Left ventricle myocardium inferior (tissue), 1 donor: ENCODE data around the gene PIK3CD. TPM values are rescaled to one million over a fixed set of nuclear protein-coding genes. Genes with fewer than 3 reads are reported as not detected.

Source experiments
- DNase-seq: peaks from one replicate; pipeline ENCODE4 v3.0.0-alpha.2; 2020
- H3K27ac ChIP-seq: fragments of 200-600 bp; replicated peaks from 2 replicates; pipeline ENCODE4 v1.8.0; 2021
- H3K27me3 ChIP-seq: fragments of 200-600 bp; 2 replicates; pipeline ENCODE4 v1.8.0; 2021; ENCODE audit warnings: low read depth
- H3K36me3 ChIP-seq: fragments of 200-600 bp; 2 replicates; pipeline ENCODE4 v1.8.0; 2021
- H3K4me1 ChIP-seq: fragments of 200-600 bp; 2 replicates; pipeline ENCODE4 v1.8.0; 2021
- H3K4me3 ChIP-seq: fragments of 200-600 bp; 2 replicates; pipeline ENCODE4 v1.8.0; 2021; ENCODE audit warnings: mild to moderate bottlenecking, moderate library complexity
- H3K9me3 ChIP-seq: fragments of 200-600 bp; replicated peaks from 2 replicates; pipeline ENCODE4 v1.8.0; 2021
- CTCF ChIP-seq: fragments of 200-600 bp; IDR thresholded peaks from 2 replicates; pipeline ENCODE4 v1.8.0; 2021; ENCODE audit warnings: antibody characterized with exemption, mild to moderate bottlenecking, borderline replicate concordance
- intact Hi-C: fragments of 100-400 bp; cut with micrococcal nuclease; formaldehyde crosslinking; loops from one replicate; pipeline ENCODE4 v1.11.0; 2022
- total RNA-seq: library from RNA; stranded (reverse); fragmentation: NEBNext Ultra II Directional; extraction: Animal tissue kit (Norgen Biotek cat#: 25700); gene quantifications from one replicate; pipeline ENCODE4 v1.2.1, GENCODE V29; 2021
- donor health status: DM: no; HTN: yes; CAD: no; lungs with severe emphysema.

Gene PIK3CD
- total RNA-seq, 1 donor from 2014 or later, result 2.6 TPM

GRCh38 chr1:9690440-9691107, 39.0 kb downstream of the PIK3CD start:
- Histone ChIP-seq H3K4me3 (peak overlapping the region; percentile 78), H3K9me3 (no peaks in the 10 kb centered on the region), H3K36me3 (no peaks in the 10 kb centered on the region), H3K4me1 (peaks cover 35% of the 10 kb centered on the region), H3K27me3 (no peaks in the 10 kb centered on the region), H3K27ac (peak overlapping the region; percentile 18)
- intact Hi-C loops, result no loop called here
- DNase-seq, result no peak
- no peak for TF ChIP-seq CTCF

GRCh38 chr1:9691108-9691445, 39.5 kb downstream of the PIK3CD start:
- no peaks in the 10 kb centered on the region for H3K36me3 ChIP-seq
- no peak for TF ChIP-seq CTCF
- intact Hi-C loops, result no loop called here
- no peak for DNase-seq
- H3K4me3 ChIP-seq, result no peak overlapping the region
- peaks cover 35% of the 10 kb centered on the region for H3K4me1 ChIP-seq
- no peak overlapping the region for H3K27ac ChIP-seq
- no peaks in the 10 kb centered on the region for H3K9me3 ChIP-seq
- H3K27me3 ChIP-seq, result no peaks in the 10 kb centered on the region

GRCh38 chr1:9691691-9692090, 40.2 kb downstream of the PIK3CD start:
- Histone ChIP-seq H3K27me3 (no peaks in the 10 kb centered on the region), H3K4me3 (no peak overlapping the region), H3K9me3 (no peaks in the 10 kb centered on the region), H3K27ac (no peak overlapping the region), H3K4me1 (peaks cover 35% of the 10 kb centered on the region), H3K36me3 (no peaks in the 10 kb centered on the region)
- no peak for DNase-seq
- TF ChIP-seq CTCF, result no peak
- intact Hi-C loops, result no loop called here

GRCh38 chr1:9696793-9697192, 45.3 kb downstream of the PIK3CD start:
- TF ChIP-seq CTCF, result no peak
- H3K27me3 ChIP-seq, result no peaks in the 10 kb centered on the region
- intact Hi-C loops, result no loop called here
- DNase-seq, result no peak
- no peak overlapping the region for H3K4me3 ChIP-seq
- no peaks in the 10 kb centered on the region for H3K4me1 ChIP-seq
- H3K36me3 ChIP-seq, result no peaks in the 10 kb centered on the region
- no peak overlapping the region for H3K27ac ChIP-seq
- no peaks in the 10 kb centered on the region for H3K9me3 ChIP-seq

GRCh38 chr1:9699361-9699760, 47.8 kb downstream of the PIK3CD start:
- no peaks in the 10 kb centered on the region for H3K4me1 ChIP-seq
- H3K4me3 ChIP-seq, result no peak overlapping the region
- no peaks in the 10 kb centered on the region for H3K36me3 ChIP-seq
- DNase-seq, result no peak
- intact Hi-C loops, result no loop called here
- H3K27ac ChIP-seq, result no peak overlapping the region
- TF ChIP-seq CTCF, result no peak
- H3K27me3 ChIP-seq, result no peaks in the 10 kb centered on the region
- no peaks in the 10 kb centered on the region for H3K9me3 ChIP-seq

- no peak overlapping the region for H3K4me3 ChIP-seq
- no peaks in the 10 kb centered on the region for H3K9me3 ChIP-seq
- no peaks in the 10 kb centered on the region for H3K4me1 ChIP-seq
- no peak overlapping the region for H3K27ac ChIP-seq
- no peaks in the 10 kb centered on the region for H3K36me3 ChIP-seq
- no peaks in the 10 kb centered on the region for H3K27me3 ChIP-seq
- intact Hi-C loops, result no loop called here
- TF ChIP-seq CTCF, result no peak
- no peak for DNase-seq
Observed at GRCh38 chr1:9700340-9700739, 48.8 kb downstream of the PIK3CD start.
